Astrocyte (in vitro differentiated cells and primary cell): ENCODE measurements around the gene CAPG. TPM values are rescaled to one million over a fixed set of nuclear protein-coding genes. Genes with fewer than 3 reads are reported as not detected.

Experiments used
- DNase-seq: peaks from one replicate; pipeline ENCODE4 v3.0.0-alpha.2; 2010; ENCODE audit warnings: low read depth
- FAIRE-seq: peaks from 2 replicates; lab custom pipeline; 2011; peaks lifted over from hg19 to GRCh38; lab: Jason Lieb, UNC
- H2AFZ ChIP-seq: 2 replicates; pipeline ENCODE4 v1.6.0; 2012; ENCODE audit warnings: low read depth, low read length, inconsistent platforms
- H3K27ac ChIP-seq: 2 replicates; pipeline ENCODE4 v1.5.1; 2011; ENCODE audit warnings: low read depth, low read length, inconsistent platforms
- H3K27me3 ChIP-seq: 2 replicates; pipeline ENCODE4 v1.6.0; 2011; ENCODE audit warnings: low read length, inconsistent platforms; ENCODE audit not compliant: insufficient read depth
- H3K36me3 ChIP-seq: 2 replicates; pipeline ENCODE4 v1.5.1; 2011; ENCODE audit warnings: low read length, inconsistent platforms; ENCODE audit not compliant: insufficient read depth
- H3K4me1 ChIP-seq: 2 replicates; pipeline ENCODE4 v1.5.1; 2011; ENCODE audit warnings: low read length, inconsistent platforms; ENCODE audit not compliant: insufficient read depth
- H3K4me2 ChIP-seq: 2 replicates; pipeline ENCODE4 v1.6.0; 2012; ENCODE audit warnings: low read length, inconsistent platforms
- H3K4me3 ChIP-seq: 2 replicates; pipeline ENCODE4 v1.5.1; 2011; ENCODE audit warnings: low read depth, mild to moderate bottlenecking, low read length, inconsistent platforms; ENCODE audit not compliant: insufficient read depth
- H3K79me2 ChIP-seq: 2 replicates; pipeline ENCODE4 v1.6.0; 2012; ENCODE audit warnings: mild to moderate bottlenecking, low read length, inconsistent platforms; ENCODE audit not compliant: insufficient read depth
- H3K9ac ChIP-seq: 2 replicates; pipeline ENCODE4 v1.6.0; 2012; ENCODE audit warnings: mild to moderate bottlenecking, low read length, inconsistent platforms
- H3K9me3 ChIP-seq: 2 replicates; pipeline ENCODE4 v1.5.1; 2012; ENCODE audit warnings: low read depth, mild to moderate bottlenecking, low read length, inconsistent platforms; ENCODE audit not compliant: insufficient read depth
- H4K20me1 ChIP-seq: 2 replicates; pipeline ENCODE4 v1.6.0; 2012; ENCODE audit warnings: low read length, inconsistent platforms; ENCODE audit not compliant: insufficient read depth
- H3K27ac Mint-ChIP-seq: one replicate; pipeline ENCODE4 v1.8.0; 2021; ENCODE audit warnings: mild to moderate bottlenecking, mixed read lengths; ENCODE audit not compliant: unreplicated experiment
- H3K27me3 Mint-ChIP-seq: one replicate; pipeline ENCODE4 v1.8.0; 2021; ENCODE audit warnings: low read depth, mixed read lengths; ENCODE audit not compliant: unreplicated experiment
- H3K36me3 Mint-ChIP-seq: one replicate; pipeline ENCODE4 v1.8.0; 2021; ENCODE audit warnings: low read depth, mixed read lengths; ENCODE audit not compliant: unreplicated experiment
- H3K4me1 Mint-ChIP-seq: one replicate; pipeline ENCODE4 v1.8.0; 2021; ENCODE audit warnings: low read depth, mixed read lengths; ENCODE audit not compliant: unreplicated experiment
- H3K4me3 Mint-ChIP-seq: one replicate; pipeline ENCODE4 v1.8.0; 2021; ENCODE audit warnings: mild to moderate bottlenecking, moderate library complexity, mixed read lengths; ENCODE audit not compliant: unreplicated experiment
- H3K9me3 Mint-ChIP-seq: one replicate; pipeline ENCODE4 v1.8.0; 2021; ENCODE audit warnings: mild to moderate bottlenecking, mixed read lengths; ENCODE audit not compliant: unreplicated experiment
- CTCF ChIP-seq: IDR thresholded peaks from 2 replicates; pipeline ENCODE4 v1.5.1; 2011; ENCODE audit warnings: low read depth, mild to moderate bottlenecking, inconsistent platforms, low read length, moderate library complexity; ENCODE audit not compliant: insufficient read depth
- EZH2 ChIP-seq: IDR thresholded peaks from 2 replicates; pipeline ENCODE4 v1.6.1; 2012; ENCODE audit warnings: mild to moderate bottlenecking, low read length, inconsistent platforms; ENCODE audit not compliant: insufficient read depth
- total RNA-seq: library from RNA; stranded (reverse); gene quantifications from 2 replicates; pipeline ENCODE4 v1.2.1, GENCODE V29; 2021

CAPG gene
- total RNA-seq, 1 donor from 2014 or later = 68.2 TPM

- H2AFZ ChIP-seq = no peak overlapping the region
- DNase-seq (no peak), FAIRE-seq (no peak)
- no peak overlapping the region for H3K4me2 ChIP-seq
- Mint-ChIP-seq H3K27ac (no peak overlapping the region), H3K36me3 (peaks cover 43% of the 10 kb centered on the region), H3K27me3 (no peaks in the 10 kb centered on the region), H3K4me1 (peaks cover 4% of the 10 kb centered on the region), H3K4me3 (no peak overlapping the region), H3K9me3 (peaks cover 13% of the 10 kb centered on the region)
- TF ChIP-seq CTCF = no peak
- TF ChIP-seq EZH2 = no peak
- no peak overlapping the region for H3K4me3 ChIP-seq
- no peaks in the 10 kb centered on the region for H3K79me2 ChIP-seq
- H4K20me1 ChIP-seq = no peaks in the 10 kb centered on the region
- no peak overlapping the region for H3K9ac ChIP-seq
- no peaks in the 10 kb centered on the region for H3K9me3 ChIP-seq
- H3K4me1 ChIP-seq = no peaks in the 10 kb centered on the region
- no peak overlapping the region for H3K27ac ChIP-seq
- no peaks in the 10 kb centered on the region for H3K27me3 ChIP-seq
- H3K36me3 ChIP-seq = peaks cover 15% of the 10 kb centered on the region
Observed at GRCh38 chr2:85380048-85380447, 30.1 kb downstream of the CAPG start.

DNA sequence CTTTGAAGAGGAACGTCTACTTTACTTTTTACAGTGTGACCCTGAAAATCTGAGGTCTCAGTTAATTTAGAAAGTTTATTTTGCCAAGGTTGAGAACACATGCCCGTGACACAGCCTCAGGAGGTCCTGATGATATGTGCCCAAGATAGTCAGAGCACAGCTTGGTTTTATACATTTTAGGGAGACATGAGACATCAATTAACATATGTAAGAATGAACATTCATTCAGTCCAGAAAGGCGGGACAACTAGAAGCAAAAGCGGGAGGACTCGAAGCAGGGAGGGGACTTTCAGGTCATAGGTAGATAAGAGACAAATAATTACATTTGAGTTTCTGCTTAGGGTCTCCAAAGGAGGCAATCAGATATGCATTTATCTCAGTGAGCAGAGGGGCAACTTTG is 31.9 kb downstream of the CAPG start:
- Mint-ChIP-seq H3K27ac (no peak overlapping the region), H3K4me3 (no peak overlapping the region), H3K27me3 (no peaks in the 10 kb centered on the region), H3K4me1 (peaks cover 2% of the 10 kb centered on the region), H3K36me3 (peaks cover 44% of the 10 kb centered on the region), H3K9me3 (peaks cover 15% of the 10 kb centered on the region)
- Histone ChIP-seq H3K36me3 (peaks cover 15% of the 10 kb centered on the region), H4K20me1 (no peaks in the 10 kb centered on the region), H3K27me3 (no peaks in the 10 kb centered on the region), H3K4me2 (no peak overlapping the region), H3K27ac (no peak overlapping the region), H3K79me2 (no peaks in the 10 kb centered on the region), H3K9me3 (no peaks in the 10 kb centered on the region), H3K9ac (no peak overlapping the region), H2AFZ (no peak overlapping the region), H3K4me1 (no peaks in the 10 kb centered on the region), H3K4me3 (no peak overlapping the region)
- FAIRE-seq (no peak), DNase-seq (no peak)
- no peak for TF ChIP-seq CTCF
- TF ChIP-seq EZH2 = no peak

GRCh38 chr2:85377083-85377482 is 33.1 kb downstream of the CAPG start:
- no peak overlapping the region for H3K27ac Mint-ChIP-seq
- Histone ChIP-seq H3K27ac (no peak overlapping the region), H3K36me3 (peaks cover 15% of the 10 kb centered on the region), H3K4me1 (no peaks in the 10 kb centered on the region), H3K79me2 (no peaks in the 10 kb centered on the region), H3K4me3 (no peak overlapping the region), H3K9me3 (no peaks in the 10 kb centered on the region), H3K4me2 (no peak overlapping the region), H3K27me3 (no peaks in the 10 kb centered on the region), H3K9ac (no peak overlapping the region), H2AFZ (no peak overlapping the region), H4K20me1 (no peaks in the 10 kb centered on the region)
- no peak overlapping the region for H3K4me3 Mint-ChIP-seq
- FAIRE-seq (no peak), DNase-seq (no peak)
- H3K4me1 Mint-ChIP-seq = peaks cover 2% of the 10 kb centered on the region
- TF ChIP-seq EZH2 (no peak), CTCF (no peak)
- no peaks in the 10 kb centered on the region for H3K27me3 Mint-ChIP-seq
- H3K9me3 Mint-ChIP-seq = peaks cover 15% of the 10 kb centered on the region
- H3K36me3 Mint-ChIP-seq = peaks cover 47% of the 10 kb centered on the region
